PC-3 (cell line): ENCODE measurements around the gene CLIC5. TPM values are rescaled to one million over a fixed set of nuclear protein-coding genes. Genes with fewer than 3 reads are reported as not detected.

Experiments
- ATAC-seq: fragments of 200-7000 bp; cut with Tn5 transposase; 2 replicates; pipeline ENCODE4 v1.9.1; 2020; ENCODE audit warnings: mild to moderate bottlenecking, moderate library complexity
- BruUV-seq: library from RNA; stranded (reverse); fragments of 400-500 nt; replicated peaks from 2 replicates; lab custom pipeline; 2021; lab: Mats Ljungman, UMichigan
- CTCF ChIA-PET: fragments of 300-600 bp; sonication (Branson Sonifier 250); formaldehyde crosslinking; loops from one replicate; lab custom pipeline; 2022; ENCODE audit warnings: antibody characterized with exemption; lab: Charles Lee
- POLR2A ChIA-PET: fragments of 300-600 bp; sonication (Branson Sonifier 250); formaldehyde crosslinking; loops from one replicate; lab custom pipeline; 2022; ENCODE audit warnings: antibody characterized with exemption; ENCODE audit not compliant: unreplicated experiment; lab: Charles Lee
- DNase-seq: peaks from one replicate; pipeline ENCODE4 v3.0.0-alpha.2; 2015
- H2AFZ ChIP-seq: fragments of 300-600 bp; sonication (generic); 2 replicates; pipeline ENCODE4 v1.6.0; 2016; ENCODE audit warnings: antibody characterized with exemption, low read length
- H3F3A ChIP-seq: fragments of 300-600 bp; sonication (generic); one replicate; pipeline ENCODE4 v1.6.0; 2017; ENCODE audit warnings: antibody characterized with exemption, low read length, control low read depth, mild to moderate bottlenecking; ENCODE audit not compliant: unreplicated experiment
- H3K27ac ChIP-seq: fragments of 300-600 bp; sonication (generic); 2 replicates; pipeline ENCODE4 v1.5.1; 2016; ENCODE audit warnings: mild to moderate bottlenecking, low read length
- H3K27me3 ChIP-seq: fragments of 300-600 bp; sonication (generic); 2 replicates; pipeline ENCODE4 v1.6.1; 2016; ENCODE audit warnings: low read length, mixed read lengths
- H3K36me3 ChIP-seq: fragments of 300-600 bp; sonication (generic); 2 replicates; pipeline ENCODE4 v1.6.1; 2016; ENCODE audit warnings: low read depth, mixed run types, low read length, mixed read lengths
- H3K4me1 ChIP-seq: fragments of 300-600 bp; sonication (generic); 2 replicates; pipeline ENCODE4 v1.5.1; 2016; ENCODE audit warnings: low read length; ENCODE audit not compliant: insufficient read depth
- H3K4me2 ChIP-seq: fragments of 300-600 bp; sonication (generic); 2 replicates; pipeline ENCODE4 v1.6.0; 2016; ENCODE audit warnings: low read length
- H3K4me3 ChIP-seq: fragments of 300-600 bp; sonication (generic); 2 replicates; pipeline ENCODE4 v1.5.1; 2016; ENCODE audit warnings: mild to moderate bottlenecking, low read length, mixed read lengths
- H3K79me2 ChIP-seq: fragments of 300-600 bp; sonication (generic); 2 replicates; pipeline ENCODE4 v1.6.1; 2017; ENCODE audit warnings: low read length, mixed read lengths
- H3K9ac ChIP-seq: fragments of 300-600 bp; sonication (generic); 2 replicates; pipeline ENCODE4 v1.6.0; 2016; ENCODE audit warnings: mild to moderate bottlenecking, low read length
- H3K9me2 ChIP-seq: fragments of 300-600 bp; sonication (generic); replicated peaks from 2 replicates; pipeline ENCODE4 v1.6.1; 2016; ENCODE audit warnings: mixed run types, low read length, mixed read lengths
- H3K9me3 ChIP-seq: fragments of 300-600 bp; sonication (generic); 2 replicates; pipeline ENCODE4 v1.6.1; 2016; ENCODE audit warnings: low read length, mixed read lengths
- H4K20me1 ChIP-seq: fragments of 300-600 bp; sonication (generic); 2 replicates; pipeline ENCODE4 v1.6.1; 2016; ENCODE audit warnings: low read length, mixed read lengths
- CTCF ChIP-seq: fragments of 300-600 bp; sonication (generic); conservative IDR thresholded peaks from 2 replicates; pipeline ENCODE4 v1.5.1; 2017; ENCODE audit warnings: antibody characterized with exemption, low read depth, mild to moderate bottlenecking, low read length
- EZH2 ChIP-seq: fragments of 300-600 bp; sonication (generic); IDR thresholded peaks from one replicate; pipeline ENCODE4 v1.6.1; 2017; ENCODE audit warnings: antibody characterized with exemption, mild to moderate bottlenecking, low read length; ENCODE audit not compliant: unreplicated experiment
- EZH2phosphoT487 ChIP-seq: fragments of 300-600 bp; sonication (generic); IDR thresholded peaks from 2 replicates; pipeline ENCODE4 v1.6.1; 2018; ENCODE audit warnings: mild to moderate bottlenecking, antibody characterized with exemption, low read length, borderline replicate concordance
- intact Hi-C: fragments of 100-400 bp; cut with micrococcal nuclease; formaldehyde crosslinking; loops from 2 replicates; pipeline ENCODE4 v1.9.0; 2023
- total RNA-seq: library from RNA; depleted of rRNA; stranded (reverse); fragments of >200 nt; gene quantifications from 2 replicates; pipeline ENCODE4 v1.2.3, GENCODE V29; 2014

Gene CLIC5
- total RNA-seq, 1 experiment from 2014 or later, result not detected

- no peak overlapping the region for H3K4me3 ChIP-seq
- no TSS peak for BruUV-seq
- CTCF ChIA-PET, result no interaction called here
- intact Hi-C loops, result no loop called here
- POLR2A ChIA-PET, result no interaction called here
- no peaks in the 10 kb centered on the region for H3K9me2 ChIP-seq
- H3K9ac ChIP-seq, result no peak overlapping the region
- H2AFZ ChIP-seq, result no peak overlapping the region
- no peaks in the 10 kb centered on the region for H4K20me1 ChIP-seq
- no peak overlapping the region for H3K4me2 ChIP-seq
- H3K27me3 ChIP-seq, result peaks cover 25% of the 10 kb centered on the region
- no peaks in the 10 kb centered on the region for H3F3A ChIP-seq
- no peak overlapping the region for H3K27ac ChIP-seq
- ATAC-seq (no peak), DNase-seq (no peak)
- H3K4me1 ChIP-seq, result no peaks in the 10 kb centered on the region
- no peaks in the 10 kb centered on the region for H3K9me3 ChIP-seq
- no peaks in the 10 kb centered on the region for H3K79me2 ChIP-seq
- H3K36me3 ChIP-seq, result no peaks in the 10 kb centered on the region
- TF ChIP-seq EZH2phosphoT487 (no peak), EZH2 (no peak), CTCF (no peak)
Observed at GRCh38 chr6:46022106-46022948, 6.7 kb upstream of the CLIC5 start.

- CTCF ChIA-PET, result no interaction called here
- TF ChIP-seq EZH2 (no peak), EZH2phosphoT487 (no peak), CTCF (no peak)
- no TSS peak for BruUV-seq
Observed at GRCh38 chr6:46017726-46018125, 2.1 kb upstream of the CLIC5 start.

GRCh38 chr6:46016063-46016608, 476 bp upstream of the CLIC5 start:
- Histone ChIP-seq H3K36me3 (no peaks in the 10 kb centered on the region), H2AFZ (no peak overlapping the region), H3K4me3 (peak overlapping the region; percentile 69), H3K4me1 (no peaks in the 10 kb centered on the region), H4K20me1 (no peaks in the 10 kb centered on the region), H3K9me3 (no peaks in the 10 kb centered on the region), H3K9me2 (no peaks in the 10 kb centered on the region), H3K9ac (no peak overlapping the region), H3K4me2 (peak overlapping the region; percentile 93), H3F3A (no peaks in the 10 kb centered on the region), H3K27me3 (peaks cover 73% of the 10 kb centered on the region), H3K27ac (no peak overlapping the region), H3K79me2 (no peaks in the 10 kb centered on the region)
- no TSS peak for BruUV-seq
- intact Hi-C loops, result no loop called here
- ChIA-PET CTCF (no interaction called here), POLR2A (no interaction called here)
- ATAC-seq (no peak), DNase-seq (no peak)
- TF ChIP-seq CTCF (no peak), EZH2phosphoT487 (no peak), EZH2 (no peak)

More at GRCh38 chr6:46017726-46018125, 2.1 kb upstream of the CLIC5 start:
- no peaks in the 10 kb centered on the region for H3K9me2 ChIP-seq
- DNase-seq (no peak), ATAC-seq (no peak)
- H3K9ac ChIP-seq, result no peak overlapping the region
- H3K27me3 ChIP-seq, result peaks cover 59% of the 10 kb centered on the region
- no peak overlapping the region for H3K4me2 ChIP-seq
- no peak overlapping the region for H2AFZ ChIP-seq
- no peak overlapping the region for H3K4me3 ChIP-seq
- H3K79me2 ChIP-seq, result no peaks in the 10 kb centered on the region
- POLR2A ChIA-PET, result no interaction called here
- H3K4me1 ChIP-seq, result no peaks in the 10 kb centered on the region
- no peak overlapping the region for H3K27ac ChIP-seq
- intact Hi-C loops, result no loop called here
- H3K36me3 ChIP-seq, result no peaks in the 10 kb centered on the region
- H3K9me3 ChIP-seq, result no peaks in the 10 kb centered on the region
- no peaks in the 10 kb centered on the region for H3F3A ChIP-seq
- H4K20me1 ChIP-seq, result no peaks in the 10 kb centered on the region
